Right lobe of liver (tissue), 6 donors: ENCODE measurements around the gene IRF1. TPM values are rescaled to one million over a fixed set of nuclear protein-coding genes. Genes with fewer than 3 reads are reported as not detected.
"Not testable (repeated sequence)": the region's sequence is repeated elsewhere in the genome, so short reads cannot be mapped to it uniquely, and the experiment has no call there.

Experiments used
- ATAC-seq, 4 donors: fragments of 200-7000 bp; cut with Tn5 transposase; one replicate each; pipeline ENCODE4 v1.9.1; 2020; ENCODE audit warnings: mild to moderate bottlenecking in 4 of 4, moderate library complexity in 4 of 4
- DNase-seq, 3 donors: peaks; one replicate each; pipeline ENCODE4 v3.0.0-alpha.2; 2020
- H3K27ac ChIP-seq, 3 donors: fragments of 200-600 bp; one replicate each; pipeline ENCODE4 v1.8.0; 2022
- H3K27me3 ChIP-seq, 2 donors: fragments of 200-600 bp; one replicate each; pipeline ENCODE4 v1.8.0; 2022
- H3K36me3 ChIP-seq, 4 donors: fragments of 200-600 bp; sonication (generic) in 1 of 4; one replicate each; pipeline versions ENCODE4 v1.5.1 to v1.8.0; 2017 to 2022; ENCODE audit warnings: control low read depth in 1 of 4
- H3K4me1 ChIP-seq, 4 donors: fragments of 200-600 bp; sonication (generic) in 1 of 4; one replicate each; pipeline versions ENCODE4 v1.5.1 to v1.8.0; 2017 to 2022; ENCODE audit warnings: control low read depth in 1 of 4
- H3K4me3 ChIP-seq, 3 donors: fragments of 200-600 bp; one replicate each; pipeline ENCODE4 v1.8.0; 2022
- H3K9me3 ChIP-seq, 4 donors: fragments of 200-600 bp; sonication (generic) in 1 of 4; one replicate each; pipeline versions ENCODE4 v1.5.1 to v1.8.0; 2017 to 2022; ENCODE audit warnings: control low read depth in 1 of 4
- POLR2A ChIP-seq: fragments of 450-650 bp; IDR thresholded peaks from one replicate; pipeline ENCODE4 v1.6.1; 2017; ENCODE audit warnings: antibody characterized with exemption, mild to moderate bottlenecking
- WGBS: methylation state at CpG from one replicate; pipeline ENCODE4 v1.1.6; 2018; ENCODE audit warnings: low coverage, low lambda C conversion rate; ENCODE audit not compliant: insufficient coverage; ENCODE audit errors: missing lambda C conversion rate; 5-methylcytosine and 5-hydroxymethylcytosine counted together
- intact Hi-C, 2 donors: fragments of 100-400 bp; cut with DNase I; formaldehyde crosslinking; loops; one replicate each; pipeline versions ENCODE4 v1.11.2 to v1.14.1; 2022
- total RNA-seq, 6 experiments: library from RNA; depleted of rRNA in 2 of 6; stranded (reverse); fragments of >200 nt in 2 of 6; fragmentation: NEBNext Ultra II Directional in 3 of 6; extraction: Animal tissue kit (Norgen Biotek cat#: 25700) in 3 of 6; gene quantifications; one replicate each; pipeline versions ENCODE4 v1.1.0 to v1.2.4, GENCODE V29; 2016 to 2023
- TF ChIP-seq, protein P1 (sequence below), 4 donors: fragments of 200-600 bp in 3 of 4; fragments of 450-650 bp in 1 of 4; IDR thresholded peaks; one replicate each; pipeline versions ENCODE4 v1.5.1 to v1.8.0; 2016 to 2022; ENCODE audit warnings: antibody characterized with exemption in 4 of 4, mild to moderate bottlenecking in 2 of 4
- donor health status: DM: no; HTN: yes; CAD: no.
- donor health status: DM: no; HTN: no; CAD: no.
- donor health status: DM: no; HTN: no; CAD: no.
- donor health status: DM: no; HTN: yes; CAD: no.
- donor health status: DM: no; HTN: yes; CAD: no.

Gene IRF1
- total RNA-seq, 6 experiments from 2014 or later = 23.9 to 38.3 (median 30.2) TPM

- Histone ChIP-seq H3K36me3 (peaks cover 17 to 66% (median 33%) of the 10 kb centered on the region in 4 donors), H3K4me1 (peaks cover 0 to 33% (median 14%) of the 10 kb centered on the region in 4 donors), H3K27me3 (no peaks in the 10 kb centered on the region), H3K4me3 (no peak overlapping the region), H3K27ac (peak overlapping the region in 1 of 3 donors; percentile 20), H3K9me3 (no peaks in the 10 kb centered on the region)
- intact Hi-C loops = loop anchor here (10.0 kb wide), 1 partner anchor 62 kb away; no protein-coding TSS in a partner anchor
- ATAC-seq = no peak
- TF ChIP-seq, protein P1, sequence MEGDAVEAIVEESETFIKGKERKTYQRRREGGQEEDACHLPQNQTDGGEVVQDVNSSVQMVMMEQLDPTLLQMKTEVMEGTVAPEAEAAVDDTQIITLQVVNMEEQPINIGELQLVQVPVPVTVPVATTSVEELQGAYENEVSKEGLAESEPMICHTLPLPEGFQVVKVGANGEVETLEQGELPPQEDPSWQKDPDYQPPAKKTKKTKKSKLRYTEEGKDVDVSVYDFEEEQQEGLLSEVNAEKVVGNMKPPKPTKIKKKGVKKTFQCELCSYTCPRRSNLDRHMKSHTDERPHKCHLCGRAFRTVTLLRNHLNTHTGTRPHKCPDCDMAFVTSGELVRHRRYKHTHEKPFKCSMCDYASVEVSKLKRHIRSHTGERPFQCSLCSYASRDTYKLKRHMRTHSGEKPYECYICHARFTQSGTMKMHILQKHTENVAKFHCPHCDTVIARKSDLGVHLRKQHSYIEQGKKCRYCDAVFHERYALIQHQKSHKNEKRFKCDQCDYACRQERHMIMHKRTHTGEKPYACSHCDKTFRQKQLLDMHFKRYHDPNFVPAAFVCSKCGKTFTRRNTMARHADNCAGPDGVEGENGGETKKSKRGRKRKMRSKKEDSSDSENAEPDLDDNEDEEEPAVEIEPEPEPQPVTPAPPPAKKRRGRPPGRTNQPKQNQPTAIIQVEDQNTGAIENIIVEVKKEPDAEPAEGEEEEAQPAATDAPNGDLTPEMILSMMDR (IDR thresholded peaks at IDR 0.05) = no peak
- no peak for TF ChIP-seq POLR2A
- 95% methylated on average over 4 of the region's 14 CpGs for WGBS
- no peak for DNase-seq
Observed at GRCh38 chr5:132486318-132487094, 4.1 kb downstream of the IRF1 start.

- TF ChIP-seq, protein P1 (IDR thresholded peaks at IDR 0.05) = no peak
- TF ChIP-seq POLR2A = no peak
- DNase-seq = no peak
- H3K9me3 ChIP-seq = no peaks in the 10 kb centered on the region
- H3K27me3 ChIP-seq = no peaks in the 10 kb centered on the region
- ATAC-seq = no peak
- WGBS = 48% methylated on average over 3 of the region's 6 CpGs
- intact Hi-C loops = loop anchor here (10.0 kb wide), 1 partner anchor 61 kb away; no protein-coding TSS in a partner anchor
- H3K27ac ChIP-seq = peak overlapping the region in 1 of 3 donors; percentile 4
- no peak overlapping the region for H3K4me3 ChIP-seq
- peaks cover 0 to 28% (median 12%) of the 10 kb centered on the region in 4 donors for H3K4me1 ChIP-seq
- H3K36me3 ChIP-seq = peaks cover 17 to 66% (median 33%) of the 10 kb centered on the region in 4 donors
Observed at GRCh38 chr5:132485641-132486317, 4.8 kb downstream of the IRF1 start.

- WGBS = 59% methylated on average over 5 of the region's 12 CpGs
- peaks cover 17 to 66% (median 33%) of the 10 kb centered on the region in 4 donors for H3K36me3 ChIP-seq
- peaks cover 0 to 28% (median 12%) of the 10 kb centered on the region in 4 donors for H3K4me1 ChIP-seq
- ATAC-seq, H3K27me3 ChIP-seq, H3K4me3 ChIP-seq, H3K9me3 ChIP-seq: not testable (repeated sequence)
- peak in 1 of 3 donors; percentile 34 for DNase-seq
- intact Hi-C loops = loop anchor here (10.0 kb wide), 1 partner anchor 60 kb away; no protein-coding TSS in a partner anchor
- H3K27ac ChIP-seq = peak overlapping the region in 1 of 3 donors; percentile 4
Observed at GRCh38 chr5:132484876-132485640, 5.5 kb downstream of the IRF1 start.

DNA sequence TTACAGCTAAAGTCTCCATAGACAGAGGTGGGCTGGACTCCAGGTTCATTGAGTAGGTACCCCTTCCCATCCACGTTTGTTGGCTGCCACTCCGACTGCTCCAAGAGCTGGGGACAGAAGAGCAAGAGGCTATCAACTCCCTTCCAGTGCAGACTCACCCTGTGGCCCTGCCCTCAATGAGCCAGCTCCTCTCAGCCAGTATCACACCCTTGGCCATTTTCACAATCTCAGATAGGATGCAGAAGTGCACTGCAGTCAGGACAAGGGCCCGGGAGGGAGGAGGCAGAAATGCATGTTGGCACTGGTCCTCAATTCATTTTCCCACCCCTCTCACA lies 6.2 kb downstream of the IRF1 start:
- Histone ChIP-seq H3K4me1 (peaks cover 0 to 27% (median 12%) of the 10 kb centered on the region in 4 donors), H3K4me3 (no peak overlapping the region), H3K36me3 (peaks cover 17 to 66% (median 33%) of the 10 kb centered on the region in 4 donors), H3K27ac (no peak overlapping the region), H3K9me3 (no peaks in the 10 kb centered on the region), H3K27me3 (no peaks in the 10 kb centered on the region)
- 48% methylated on average over 3 of the region's 3 CpGs for WGBS
- intact Hi-C loops = loop anchor here (10.0 kb wide), 1 partner anchor 60 kb away; no protein-coding TSS in a partner anchor
- TF ChIP-seq POLR2A = no peak
- TF ChIP-seq, protein P1 (IDR thresholded peaks at IDR 0.05) = no peak
- ATAC-seq = no peak
- DNase-seq = peak in 1 of 3 donors; percentile 39
